HG03432 (cell line): ENCODE measurements around the gene CCDC195.
"Not testable (repeated sequence)": the region's sequence is repeated elsewhere in the genome, so short reads cannot be mapped to it uniquely, and the experiment has no call there.

ENCODE experiments used
- ATAC-seq: cut with Tn5 transposase; IDR thresholded peaks from one replicate; pipeline ENCODE4 v1.9.1; 2021; ENCODE audit warnings: mild to moderate bottlenecking, moderate library complexity; ENCODE audit not compliant: unreplicated experiment

CCDC195 gene

DNA sequence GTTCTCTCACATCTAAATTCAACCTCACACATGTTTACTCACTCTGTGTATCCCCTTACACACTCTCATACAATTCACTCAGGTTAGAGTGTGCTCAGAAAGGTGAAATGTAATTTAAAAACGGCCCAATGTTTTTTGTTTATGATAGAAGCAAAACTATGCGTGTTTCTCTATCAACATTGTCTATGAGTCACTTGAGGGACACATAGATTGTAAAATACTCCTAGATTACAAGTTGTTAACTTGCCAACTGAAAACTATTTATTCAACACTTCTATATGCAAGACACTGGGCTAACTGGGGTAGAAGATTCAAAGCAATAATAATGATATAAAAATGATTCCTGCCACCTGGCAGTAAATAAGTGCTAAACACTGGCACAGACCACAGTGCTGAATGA, 24.6 kb downstream of the CCDC195 start:
- ATAC-seq = no peak

DNA sequence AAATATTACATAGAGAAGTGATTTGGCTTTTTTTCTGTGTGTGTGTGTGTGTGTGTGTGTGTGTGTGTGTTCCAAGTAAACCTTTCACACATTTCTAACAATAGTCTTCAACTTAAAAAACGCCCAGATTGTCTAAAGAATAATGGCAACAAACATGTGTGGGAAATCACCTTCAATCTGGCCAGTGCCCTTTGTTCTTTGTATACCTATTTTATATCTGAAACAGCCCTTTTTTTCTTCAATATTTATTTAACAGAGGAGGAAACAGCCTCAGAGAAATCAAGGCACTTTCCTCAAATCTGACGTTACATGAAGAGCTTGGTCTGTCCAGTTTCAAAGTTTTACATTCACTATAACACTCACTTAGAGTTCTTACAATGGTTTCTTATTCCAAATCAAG, 25.3 kb downstream of the CCDC195 start:
- ATAC-seq = no peak

DNA sequence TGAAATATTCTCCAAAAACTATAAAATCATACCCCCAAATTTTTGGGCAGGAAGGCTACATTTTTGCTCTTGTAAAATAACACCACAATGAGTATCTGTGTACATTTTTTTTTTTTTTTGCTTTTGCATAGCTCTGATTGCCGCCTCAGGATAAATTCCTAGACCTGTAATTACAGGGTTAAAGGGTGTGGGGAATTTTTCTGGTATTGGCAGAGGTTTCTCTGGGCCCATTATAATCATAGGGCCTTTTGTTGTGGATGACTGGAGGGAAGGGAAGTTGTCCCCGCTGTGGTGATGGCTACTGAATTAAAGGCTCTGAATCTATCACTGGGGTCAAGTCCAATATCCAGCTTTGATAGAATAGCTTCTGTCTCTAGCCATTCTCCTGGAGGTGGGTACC, 26.6 kb downstream of the CCDC195 start:
- no peak for ATAC-seq

DNA sequence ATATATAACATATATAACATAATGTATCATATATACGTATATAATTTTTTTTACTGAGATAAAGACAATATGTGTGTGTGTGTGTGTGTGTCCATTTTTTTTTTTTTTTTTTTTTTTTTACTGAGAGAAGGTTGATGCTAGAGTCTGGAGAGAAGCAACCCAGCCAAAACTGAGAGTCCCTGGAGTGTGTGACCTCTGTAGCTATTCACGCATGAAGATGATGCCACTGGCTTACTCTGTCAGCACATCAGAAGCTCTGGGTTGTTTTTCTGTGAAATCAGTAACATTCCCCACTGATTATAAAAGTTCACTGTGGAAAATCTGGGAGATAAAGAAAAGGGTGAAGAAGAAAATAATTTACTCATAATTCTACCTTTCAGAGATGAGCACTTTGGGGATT, 27.2 kb downstream of the CCDC195 start:
- ATAC-seq = no peak

DNA sequence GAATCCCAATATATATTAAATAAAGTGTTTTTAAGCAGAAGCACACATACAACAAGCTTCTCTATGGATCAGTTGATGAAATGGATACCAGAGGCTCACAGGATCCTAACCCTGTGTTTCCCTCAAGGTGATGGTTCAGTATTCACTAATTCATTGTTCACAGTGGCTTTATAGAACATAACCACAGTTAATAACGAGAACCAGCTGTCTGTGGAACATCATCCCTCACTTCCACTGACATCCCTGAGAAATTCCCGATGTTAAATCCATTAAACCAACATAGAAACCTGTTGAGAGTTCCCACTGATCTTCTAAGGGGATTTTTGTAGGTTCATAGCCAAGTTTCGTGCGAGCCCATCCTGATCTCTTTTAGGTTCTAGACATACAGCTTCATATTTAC, 29.0 kb downstream of the CCDC195 start:
- no peak for ATAC-seq

DNA sequence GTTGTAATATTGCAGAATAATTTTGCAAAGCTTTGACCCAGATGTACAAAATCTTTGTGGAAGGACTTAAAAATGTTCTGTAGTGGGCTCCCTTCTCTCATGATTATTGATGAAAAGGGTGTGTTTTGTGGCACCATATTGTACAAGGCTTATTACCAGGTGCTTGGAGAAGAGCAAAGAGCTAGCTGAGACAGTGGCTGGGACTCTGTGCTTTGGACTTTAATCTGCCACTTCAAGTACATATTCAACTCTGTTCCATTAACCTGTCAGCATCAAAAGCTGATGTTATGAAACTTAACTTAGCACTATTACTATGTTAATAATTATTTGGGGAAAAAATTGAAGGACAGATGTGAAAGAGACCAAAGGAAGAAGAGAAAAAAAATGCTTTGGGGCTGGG, 31.0 kb downstream of the CCDC195 start:
- ATAC-seq = no peak

DNA sequence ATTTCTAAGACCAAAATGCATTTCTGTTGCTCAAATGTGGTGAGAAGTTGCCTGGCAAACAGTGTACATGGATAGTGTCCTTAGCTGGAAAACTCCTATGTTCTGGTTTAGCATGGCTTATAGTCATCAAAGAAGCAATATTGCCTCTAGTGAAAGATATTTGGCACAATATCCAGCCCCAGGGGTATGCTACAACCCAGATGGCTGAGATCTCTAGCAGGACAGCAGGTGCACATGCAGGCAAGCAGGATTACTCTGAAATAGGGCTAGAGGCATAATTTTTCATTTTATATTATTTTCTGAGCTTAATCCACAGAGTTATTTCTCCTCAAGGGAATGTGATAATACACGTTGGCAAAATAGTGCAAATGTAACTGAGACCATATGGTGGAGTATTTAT, 34.0 kb downstream of the CCDC195 start:
- no peak for ATAC-seq

DNA sequence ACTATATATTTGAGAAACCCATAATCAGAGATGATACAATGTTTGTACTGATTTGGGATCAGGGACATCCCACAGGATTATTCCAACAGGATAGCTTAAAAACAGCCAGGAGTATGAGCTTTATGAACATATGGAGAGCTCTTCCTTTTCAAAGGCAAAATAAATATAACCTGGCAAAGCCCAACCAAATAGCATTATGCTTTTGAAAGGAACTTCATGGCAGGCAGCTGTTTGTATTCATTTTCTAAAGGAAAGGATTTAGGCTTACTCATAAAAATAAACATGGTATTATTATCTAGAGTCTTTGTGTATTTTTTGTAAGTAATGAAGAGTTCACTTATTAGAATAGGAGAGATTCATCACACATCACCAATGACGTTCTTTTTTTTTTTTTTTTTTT, 44.4 kb downstream of the CCDC195 start:
- ATAC-seq = no peak

DNA sequence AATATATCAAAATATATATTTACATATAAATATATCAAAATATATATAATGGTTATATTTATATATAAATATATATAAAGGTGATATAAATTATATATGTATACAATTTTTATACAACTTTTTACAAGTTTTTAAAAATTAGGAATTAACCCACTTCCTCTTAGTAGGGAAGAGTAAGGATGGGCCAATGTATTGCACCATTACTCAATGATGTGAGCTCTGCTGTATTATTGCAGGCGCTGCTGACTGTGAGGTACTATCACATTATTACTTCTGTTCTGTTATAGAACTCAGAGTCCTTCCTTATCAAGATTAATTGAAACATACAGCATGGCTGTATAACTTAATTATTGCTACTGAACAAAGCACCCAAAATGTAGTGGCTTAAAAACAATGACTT, 46.0 kb downstream of the CCDC195 start:
- ATAC-seq = no peak

DNA sequence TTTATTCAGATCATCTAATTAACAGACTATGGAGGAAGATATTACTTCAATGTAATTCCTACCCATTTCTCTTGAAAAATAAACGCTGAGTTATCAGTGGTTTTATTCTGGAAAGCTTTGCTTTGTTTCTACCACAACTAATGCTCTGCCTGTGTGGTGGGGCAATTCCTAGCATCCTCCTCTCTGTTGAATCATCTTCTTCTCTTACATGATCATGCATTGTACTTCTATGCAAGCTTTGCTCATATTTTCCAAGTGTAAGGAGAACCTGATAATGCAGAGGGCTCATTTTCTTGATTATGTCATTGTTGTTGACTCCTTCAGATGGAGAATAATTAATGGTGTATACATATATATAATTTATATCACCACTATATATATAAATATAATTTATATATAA, 46.7 kb downstream of the CCDC195 start:
- ATAC-seq = no peak

DNA sequence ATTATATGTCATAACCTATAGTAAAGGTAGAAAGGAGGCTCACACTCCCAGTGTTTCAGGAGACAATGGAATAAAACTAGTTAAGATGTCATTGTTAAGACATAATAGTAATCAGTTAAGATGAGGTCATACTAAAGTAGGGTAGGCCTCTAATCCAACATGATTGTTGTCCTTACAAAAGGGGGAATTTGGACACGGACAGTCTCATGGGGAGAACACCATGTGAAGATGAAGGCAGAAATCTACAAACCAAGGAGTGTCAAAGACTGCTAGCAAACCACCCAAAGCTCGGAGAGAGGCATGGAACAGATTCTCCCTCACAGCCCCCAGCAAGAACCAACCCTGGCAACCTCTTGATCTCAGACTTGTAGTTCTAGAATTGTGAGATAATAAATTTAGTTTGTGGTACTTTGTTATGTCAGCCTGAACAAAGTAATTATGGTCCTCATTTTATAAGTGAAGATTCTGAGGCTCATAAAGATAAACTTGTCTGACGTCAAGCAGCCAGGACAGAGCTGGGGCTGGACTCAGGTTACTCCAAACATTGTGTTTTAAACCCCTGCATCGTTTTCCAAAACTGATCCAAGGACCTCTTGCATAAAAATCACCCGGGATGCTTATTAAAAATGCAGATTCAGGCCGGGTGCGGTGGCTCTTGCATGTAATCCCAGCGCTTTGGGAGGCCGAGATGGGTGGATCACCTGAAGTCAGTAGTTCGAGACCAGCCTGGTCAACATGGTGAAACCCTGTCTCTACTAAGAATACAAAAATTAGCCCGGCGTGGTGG, 47.8 kb downstream of the CCDC195 start:
- ATAC-seq = no peak

DNA sequence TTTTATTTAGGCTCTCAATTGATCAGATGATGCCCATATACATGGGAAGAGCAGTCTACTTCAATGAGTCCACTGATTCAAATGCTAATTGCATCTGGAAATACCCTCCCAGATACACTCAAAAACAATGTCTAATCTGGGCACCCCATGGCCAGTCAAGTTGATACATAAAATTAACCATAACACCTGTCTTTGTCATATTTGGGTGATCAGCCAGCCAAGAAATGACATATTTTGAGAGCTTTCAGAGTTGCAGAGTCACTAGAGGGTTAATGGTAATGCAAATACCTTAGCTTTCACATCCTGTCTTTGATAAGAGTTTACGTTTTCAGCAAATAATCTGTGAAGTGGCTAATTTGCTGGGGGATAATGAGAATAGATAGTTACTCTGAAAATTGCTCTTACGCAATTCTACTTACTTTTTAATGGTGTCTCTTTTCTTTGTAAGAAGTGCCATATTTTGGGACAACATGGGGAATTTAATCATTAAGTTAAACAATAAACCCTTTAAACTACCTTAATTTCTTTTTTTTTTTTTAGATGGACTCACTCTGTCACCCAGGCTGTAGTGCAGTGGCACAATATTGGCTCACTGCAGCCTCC, 49.1 kb downstream of the CCDC195 start:
- ATAC-seq = peak; percentile 98

DNA sequence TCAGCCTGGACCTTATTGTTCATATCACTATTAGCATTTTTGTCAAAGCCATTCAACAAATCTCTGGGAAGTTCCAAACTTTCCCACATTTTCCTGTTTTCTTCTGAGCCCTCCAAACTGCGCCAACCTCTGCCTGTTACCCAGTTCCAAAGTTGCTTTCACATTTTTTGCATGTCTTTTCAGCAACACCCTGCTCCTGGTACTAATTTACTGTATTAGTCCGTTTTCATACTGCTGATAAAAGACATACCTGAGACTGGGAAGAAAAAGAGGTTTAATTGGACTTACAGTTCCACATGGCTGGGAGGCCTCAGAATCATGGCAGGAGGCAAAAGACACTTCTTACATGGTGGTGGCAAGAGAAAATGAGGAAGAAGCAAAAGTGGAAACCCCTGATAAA, 52.8 kb downstream of the CCDC195 start:
- not testable (repeated sequence) for ATAC-seq

DNA sequence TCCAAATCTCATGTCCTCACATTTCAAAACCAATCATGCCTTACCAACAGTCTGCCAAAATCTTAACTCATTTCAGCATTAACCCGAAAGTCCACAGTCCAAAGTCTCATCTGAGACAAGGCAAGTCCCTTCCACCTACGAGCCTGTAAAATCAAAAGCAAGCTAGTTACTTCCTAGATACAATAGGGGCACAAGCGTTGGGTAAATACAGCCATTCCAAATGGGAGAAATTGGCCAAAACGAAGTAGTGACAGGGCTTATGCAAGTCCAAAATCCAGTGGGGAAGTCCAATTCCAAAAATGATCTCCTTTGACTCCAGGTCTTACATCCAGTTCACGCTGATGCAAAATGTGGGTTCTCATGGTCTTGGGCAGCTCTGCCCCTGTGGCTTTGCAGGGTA, 54.5 kb downstream of the CCDC195 start:
- not testable (repeated sequence) for ATAC-seq

DNA sequence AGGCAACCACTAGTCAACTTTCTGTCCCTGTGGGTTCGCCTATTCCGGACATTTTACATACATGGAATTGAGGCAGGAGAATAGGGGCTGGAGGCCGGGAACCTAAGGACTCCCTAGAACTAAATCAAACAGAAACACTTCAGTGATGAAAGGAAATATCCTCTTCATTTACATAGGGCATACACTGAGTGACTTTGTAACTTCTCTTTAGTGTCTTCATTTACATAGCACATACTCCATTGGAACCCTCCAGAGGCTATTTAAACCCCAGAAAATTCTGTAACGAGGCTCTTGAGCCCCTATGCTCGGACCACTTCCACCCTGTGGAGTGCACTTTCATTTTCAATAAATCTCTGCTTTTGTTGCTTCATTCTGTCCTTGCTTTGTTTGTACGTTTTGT, 56.5 kb downstream of the CCDC195 start:
- peak; percentile 39 for ATAC-seq

DNA sequence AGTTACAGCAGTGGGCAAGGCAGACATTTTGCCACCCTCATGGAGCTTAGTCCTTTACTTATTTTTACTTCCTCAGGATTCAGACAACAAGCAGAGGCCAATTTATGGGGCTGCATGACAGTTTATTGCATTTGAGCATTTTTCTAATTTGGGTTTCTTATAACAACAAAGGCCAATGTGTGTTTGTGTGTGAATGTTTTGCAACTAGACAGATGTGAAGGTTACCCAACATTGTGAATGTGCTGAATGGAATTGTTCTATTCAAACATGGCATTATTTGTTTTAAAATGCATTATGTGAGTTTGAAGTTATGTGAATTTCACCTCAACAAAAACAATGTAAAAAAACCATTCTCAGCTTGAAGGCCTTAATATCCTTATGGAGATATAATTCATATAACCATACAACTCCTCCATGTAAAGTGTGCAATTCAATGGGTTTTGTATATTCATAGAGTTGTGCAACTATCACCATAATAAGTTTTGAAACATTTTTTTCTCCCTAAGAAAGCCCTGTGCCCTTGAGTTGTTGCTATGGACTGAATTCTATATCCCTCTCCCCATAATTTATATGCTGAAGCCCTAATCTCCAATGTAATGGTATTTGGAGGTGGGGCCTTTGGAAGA, 57.3 kb downstream of the CCDC195 start:
- no peak for ATAC-seq

DNA sequence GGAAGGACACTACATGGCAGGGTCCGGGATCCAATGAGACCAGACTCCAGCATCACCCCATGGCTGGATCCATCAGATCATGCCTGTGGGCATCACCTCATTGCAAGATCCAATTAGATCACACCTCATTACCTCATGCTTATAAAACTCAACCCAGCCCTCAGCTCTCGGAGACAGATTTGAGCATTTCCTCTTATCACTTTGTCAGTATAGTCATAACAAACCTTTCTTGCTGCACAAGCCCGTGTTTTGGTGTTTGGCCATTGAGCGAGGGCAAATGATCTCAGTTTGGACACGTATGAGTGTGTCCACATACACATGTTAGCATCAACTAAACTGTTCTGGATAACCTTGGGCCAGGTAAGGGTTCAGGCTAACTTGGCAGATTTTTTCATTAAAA, 58.8 kb downstream of the CCDC195 start:
- ATAC-seq = peak; percentile 69

DNA sequence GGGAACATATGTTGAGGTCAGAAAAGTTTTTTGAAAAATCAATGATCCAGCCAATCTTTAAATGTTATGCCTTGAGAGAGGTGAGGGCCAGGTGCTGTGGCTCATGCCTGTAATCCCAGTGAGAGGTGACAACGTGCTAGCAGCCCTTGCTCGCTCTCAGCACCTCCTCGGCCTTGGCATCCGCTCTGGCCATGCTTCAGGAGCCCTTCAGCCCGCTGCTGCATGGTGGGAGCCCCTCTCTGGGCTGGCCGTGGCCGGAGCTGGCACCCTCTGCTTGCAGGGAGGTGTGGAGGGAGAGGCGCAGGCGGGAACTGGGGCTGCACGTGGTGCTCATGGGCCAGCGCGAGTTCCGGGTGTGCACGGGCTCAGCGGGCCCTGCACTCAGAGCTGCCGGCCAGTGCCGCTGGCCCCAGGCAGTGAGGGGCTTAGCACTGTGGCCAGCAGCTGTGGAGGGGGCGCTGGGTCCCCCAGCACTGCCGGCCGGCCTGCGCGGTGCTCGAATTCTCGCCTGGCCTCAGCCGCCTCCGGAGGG, 61.1 kb downstream of the CCDC195 start:
- ATAC-seq = no peak
